Stimulated activated CD4-positive, alpha-beta T cell treated with anti-CD3 and anti-CD28 coated beads, Interleukin-4, amount 100 ng/mL, for 1 hour (primary cell): ENCODE measurements around the gene FAXDC2.

Source experiments
- DNase-seq: peaks from one replicate; pipeline ENCODE4 v3.0.0-alpha.2; 2020

FAXDC2 gene

GRCh38 chr5:154793599-154794524, 56.5 kb downstream of the FAXDC2 start:
- no peak for DNase-seq

DNA sequence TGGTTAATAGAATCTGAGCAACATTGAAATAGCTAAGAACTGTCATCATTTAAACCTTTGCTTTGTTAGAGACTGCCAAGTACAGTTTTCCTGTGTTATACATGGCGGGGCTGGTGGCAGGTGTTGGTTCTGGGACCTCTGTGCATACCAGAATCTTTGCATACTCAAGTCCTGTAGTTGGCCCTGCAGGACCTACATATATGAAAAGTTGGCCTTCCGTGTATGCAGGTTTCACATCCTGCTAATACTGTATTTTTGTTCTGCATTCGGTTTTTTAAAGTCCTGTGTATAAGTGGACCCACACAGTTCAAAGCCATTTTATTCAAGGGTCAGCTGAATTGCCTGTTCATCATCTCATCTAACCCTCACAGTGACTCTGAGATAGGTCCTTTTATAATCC, 58.9 kb downstream of the FAXDC2 start:
- DNase-seq = no peak

GRCh38 chr5:154788212-154788611, 62.2 kb downstream of the FAXDC2 start:
- DNase-seq = no peak

- DNase-seq = no peak
These were observed 64.0 kb downstream of the FAXDC2 start for GRCh38 chr5:154786414-154786813.

- DNase-seq = no peak
These were observed 65.5 kb downstream of the FAXDC2 start for GRCh38 chr5:154784856-154785255.

DNA sequence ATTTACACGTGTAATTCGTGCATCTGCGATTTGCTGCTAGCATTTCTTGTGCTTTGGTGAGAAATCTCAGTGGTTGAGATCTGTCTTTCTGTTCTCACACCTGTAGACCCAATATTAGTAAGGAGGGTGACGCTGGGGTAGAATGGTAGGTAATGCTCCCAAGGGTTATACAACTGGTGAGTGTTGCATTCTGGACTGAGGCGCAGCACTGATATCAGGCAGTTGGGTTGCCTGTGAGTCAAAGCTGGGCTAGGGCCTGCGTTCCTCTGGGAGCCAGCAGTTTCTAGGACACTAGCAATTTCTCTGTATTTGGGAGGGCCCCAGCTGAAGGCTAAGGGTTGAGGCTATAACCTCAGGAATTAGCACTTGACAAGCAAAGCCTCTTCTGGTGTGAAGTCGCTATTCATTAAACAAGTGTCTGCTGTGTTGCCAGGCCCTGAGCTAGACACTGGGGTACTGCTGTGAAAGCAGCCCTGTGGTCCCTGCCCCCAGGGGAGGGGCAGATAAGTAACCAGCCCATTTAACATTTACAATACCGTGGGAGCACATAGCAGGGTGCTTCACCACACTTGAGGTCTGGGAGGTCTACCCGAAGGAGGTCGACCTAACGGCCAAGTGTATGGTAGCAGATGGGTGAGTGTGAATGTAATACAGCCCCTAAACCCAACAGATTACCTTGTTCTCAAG, 66.5 kb downstream of the FAXDC2 start:
- no peak for DNase-seq

GRCh38 chr5:154782812-154783592, 67.4 kb downstream of the FAXDC2 start:
- no peak for DNase-seq

GRCh38 chr5:154782326-154782725, 68.1 kb downstream of the FAXDC2 start:
- DNase-seq = no peak

DNA sequence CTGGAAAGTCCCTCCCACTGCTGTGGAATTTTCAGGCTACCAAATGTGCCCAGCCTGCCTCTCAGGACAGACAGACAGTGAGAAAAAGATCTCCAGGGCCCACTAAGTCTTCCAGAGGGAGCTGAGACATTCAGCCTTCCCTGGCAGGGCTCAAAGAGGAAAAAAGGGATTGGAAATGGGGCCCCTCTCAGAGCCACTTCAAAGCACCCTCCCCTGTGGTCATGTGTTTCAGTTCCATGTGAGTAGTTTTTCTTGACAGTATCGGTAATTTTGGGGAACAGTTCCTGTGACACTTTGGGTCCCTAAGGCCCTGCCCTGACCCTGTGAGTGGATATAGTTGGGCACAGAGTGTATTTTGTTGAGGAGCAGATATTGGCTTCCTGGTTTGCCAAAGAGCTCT, 70.3 kb downstream of the FAXDC2 start:
- DNase-seq = no peak

DNA sequence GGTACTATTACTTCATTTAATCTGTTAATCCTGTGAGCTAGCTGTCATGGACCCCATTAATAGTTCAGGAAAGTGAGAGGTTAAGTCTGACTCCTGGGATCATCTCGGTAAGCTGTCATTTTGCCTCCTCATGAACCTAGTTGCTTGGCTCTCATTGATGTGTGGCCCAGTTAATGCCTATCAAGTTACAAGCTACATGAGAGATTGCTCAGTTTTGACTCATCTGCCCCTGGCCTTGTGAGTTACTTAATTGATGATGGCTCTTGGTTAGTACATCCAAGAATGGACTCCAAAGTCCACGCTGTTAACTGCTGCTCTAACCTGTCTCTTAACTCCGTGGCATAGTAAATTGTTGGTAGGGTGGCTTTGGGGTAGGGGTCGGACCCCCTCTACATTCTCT, 71.3 kb downstream of the FAXDC2 start:
- no peak for DNase-seq

DNA sequence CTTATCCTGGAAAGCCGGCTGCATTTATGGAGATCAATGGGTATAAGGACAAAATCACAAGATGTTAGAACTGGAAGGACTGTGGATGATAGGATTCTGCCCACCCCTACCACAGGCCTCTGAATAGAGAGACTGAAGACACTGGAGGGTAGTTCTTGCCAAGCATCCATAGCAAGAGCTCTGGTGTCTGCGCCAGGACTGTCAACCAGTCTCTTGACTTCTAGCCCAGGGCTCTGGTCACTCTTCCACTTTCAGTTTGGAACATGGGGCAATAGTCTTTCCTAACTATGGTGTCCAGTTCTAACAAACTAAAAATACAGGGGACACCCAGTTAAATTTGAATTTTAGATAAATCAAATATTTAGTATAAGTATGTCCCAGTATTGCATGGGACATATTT, 71.9 kb downstream of the FAXDC2 start:
- DNase-seq = no peak

- no peak for DNase-seq
These were observed 74.2 kb downstream of the FAXDC2 start for GRCh38 chr5:154776167-154776566.

- no peak for DNase-seq
These were observed 77.1 kb downstream of the FAXDC2 start for GRCh38 chr5:154773326-154773725.

- no peak for DNase-seq
These were observed 79.0 kb downstream of the FAXDC2 start for GRCh38 chr5:154771383-154771901.

- DNase-seq = no peak
These were observed 80.3 kb downstream of the FAXDC2 start for GRCh38 chr5:154770111-154770510.
